Nucleus accumbens (tissue), 56 donors: Measurements from ENCODE around the gene SUV39H1.

Experiments used
- DNase-seq, 56 donors: peaks; one replicate each; lab custom pipeline; 2025; lab: John Stamatoyannopoulos, UW

The SUV39H1 gene

GRCh38 chrX:48754238-48754637 is 57.7 kb downstream of the SUV39H1 start:
- DNase-seq: no peak
